ENCODE measurements around the gene CRCP.
"Not testable (repeated sequence)": the region's sequence is repeated elsewhere in the genome, so short reads cannot be mapped to it uniquely, and the experiment has no call there.

CRCP gene

DNA sequence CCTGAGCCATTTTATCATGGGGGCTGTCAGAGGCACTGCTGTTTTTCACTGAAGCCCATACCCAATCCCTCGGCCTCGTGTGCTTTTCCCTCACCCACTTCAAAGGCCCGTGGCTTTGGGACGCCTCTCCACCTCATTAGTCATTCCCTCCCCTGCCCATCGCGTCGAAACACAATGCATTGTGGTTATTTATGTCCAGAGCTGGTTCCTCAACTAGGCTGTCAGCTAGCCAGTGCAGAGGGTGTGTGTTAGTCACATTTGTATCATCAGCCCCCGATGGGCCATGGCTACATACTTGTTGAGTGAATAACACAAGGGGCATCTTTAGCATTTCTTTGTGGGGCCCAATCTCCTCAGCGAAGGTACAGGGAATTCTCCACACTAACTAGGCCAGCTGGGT, 3.8 kb upstream of the CRCP start:
- no peak for DNase-seq

DNA sequence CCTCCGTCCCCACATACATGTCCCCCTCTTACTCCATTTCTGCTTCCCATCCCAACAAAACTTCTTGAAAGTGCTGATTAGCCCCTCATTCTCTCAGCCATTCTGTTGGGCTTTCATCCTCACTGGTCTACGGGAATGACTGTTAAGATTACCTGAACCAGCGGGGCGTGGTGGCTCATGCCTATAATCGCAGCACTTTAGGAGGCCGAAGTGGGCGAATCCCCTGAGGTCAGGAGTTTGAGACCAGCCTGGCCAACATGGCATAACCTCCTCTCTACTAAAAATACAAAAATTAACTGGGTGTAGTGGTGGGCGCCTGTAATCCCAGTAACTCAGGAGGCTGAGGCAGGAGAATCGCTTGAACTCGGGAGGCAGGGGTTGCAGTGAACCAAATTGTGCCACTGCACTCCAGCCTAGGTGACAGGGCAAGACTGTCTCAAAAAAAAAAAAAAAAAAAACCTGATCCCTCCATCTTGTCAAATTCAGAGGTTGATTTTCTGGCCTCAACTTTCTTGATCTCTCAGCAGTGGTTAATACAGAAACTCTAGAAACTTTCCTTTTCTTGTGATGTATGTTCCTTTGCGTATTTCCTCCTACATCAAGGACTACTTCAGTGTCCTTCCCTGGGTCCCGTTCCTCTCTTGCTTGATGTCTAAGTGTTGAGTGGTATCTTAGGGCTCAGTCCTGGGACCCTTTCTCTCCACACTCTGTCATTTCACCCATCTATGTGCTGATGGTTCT, 2.2 kb downstream of the CRCP start:
- DNase-seq = not testable (repeated sequence)

DNA sequence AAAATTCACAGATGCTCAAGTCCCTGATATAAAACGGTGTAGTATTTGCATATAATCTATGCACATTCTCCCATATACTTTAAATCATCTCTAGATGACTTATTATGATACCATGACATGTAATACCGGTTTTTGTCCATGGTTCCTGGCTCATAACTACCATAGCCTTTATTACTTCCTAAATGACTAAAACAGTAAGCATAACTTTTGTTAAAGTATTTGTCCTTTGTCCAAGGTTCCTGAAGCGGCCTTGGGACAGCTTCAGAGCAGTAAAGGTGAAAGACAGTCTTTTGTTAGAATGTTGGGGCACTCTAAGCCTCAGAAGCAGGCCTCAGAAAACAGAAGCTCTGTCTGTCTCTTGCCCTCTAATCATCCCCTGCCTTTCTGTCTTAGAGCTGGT, 4.0 kb downstream of the CRCP start:
- no peak for DNase-seq

DNA sequence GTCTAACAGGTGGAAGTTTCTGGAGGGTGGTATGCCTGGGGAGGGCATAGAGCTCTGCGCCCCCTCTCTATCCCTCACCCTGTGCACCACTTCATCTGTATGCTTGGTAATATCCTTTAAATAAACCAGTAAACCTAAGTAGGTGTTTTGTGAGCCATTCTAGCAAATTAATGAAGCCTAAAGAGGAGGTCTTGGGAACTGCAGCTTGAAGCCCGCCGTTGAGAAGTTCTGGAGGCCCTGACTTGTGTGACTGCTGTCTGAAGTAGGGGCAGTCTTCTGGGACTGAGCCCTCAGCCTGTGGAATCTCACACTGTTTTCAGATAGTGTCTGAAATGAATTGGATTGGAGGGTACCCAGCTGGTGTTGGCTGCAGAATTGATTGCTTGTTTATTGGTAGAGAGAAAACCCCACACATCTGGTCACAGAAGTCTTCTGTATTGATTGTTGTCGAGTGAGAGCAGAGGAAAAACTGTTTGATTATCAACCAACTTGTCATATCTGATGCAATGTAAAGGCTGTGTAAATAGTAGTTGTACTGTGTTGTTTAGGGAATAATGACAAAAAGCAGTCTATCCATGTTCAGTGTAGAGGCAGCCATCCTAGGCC, 4.7 kb downstream of the CRCP start:
- no peak for DNase-seq

DNA sequence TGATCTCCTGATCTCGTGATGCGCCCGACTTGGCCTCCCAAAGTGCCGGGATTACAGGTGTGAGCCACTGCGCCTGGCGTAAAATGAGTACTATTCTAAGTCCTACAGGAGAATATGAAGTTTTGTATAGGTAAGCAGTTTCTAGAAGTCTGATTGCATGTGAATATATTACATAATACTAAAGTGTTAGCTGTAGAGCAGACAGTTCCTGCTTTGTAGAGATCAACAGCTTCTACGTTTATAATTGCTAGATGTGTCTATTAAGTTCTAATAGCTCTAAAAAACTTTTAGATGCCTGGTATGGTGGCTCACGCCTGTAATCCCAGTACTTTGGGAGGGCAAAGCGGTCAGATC, 8.5 kb downstream of the CRCP start:
- no peak for DNase-seq

DNA sequence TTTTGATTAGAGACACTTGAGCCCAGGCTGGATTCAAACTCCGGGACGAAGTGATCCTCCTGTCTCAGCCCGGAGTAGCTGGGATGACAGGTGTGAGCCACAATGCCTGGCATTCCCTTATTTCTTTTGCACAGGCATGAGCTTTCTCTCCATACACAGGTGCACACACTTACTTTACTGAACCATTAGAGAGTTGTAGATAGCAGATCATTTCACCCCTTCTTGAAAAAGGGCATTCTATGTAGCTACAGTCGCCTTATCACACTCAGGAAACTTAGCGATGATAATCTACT, 9.9 kb downstream of the CRCP start:
- DNase-seq = not testable (repeated sequence)

DNA sequence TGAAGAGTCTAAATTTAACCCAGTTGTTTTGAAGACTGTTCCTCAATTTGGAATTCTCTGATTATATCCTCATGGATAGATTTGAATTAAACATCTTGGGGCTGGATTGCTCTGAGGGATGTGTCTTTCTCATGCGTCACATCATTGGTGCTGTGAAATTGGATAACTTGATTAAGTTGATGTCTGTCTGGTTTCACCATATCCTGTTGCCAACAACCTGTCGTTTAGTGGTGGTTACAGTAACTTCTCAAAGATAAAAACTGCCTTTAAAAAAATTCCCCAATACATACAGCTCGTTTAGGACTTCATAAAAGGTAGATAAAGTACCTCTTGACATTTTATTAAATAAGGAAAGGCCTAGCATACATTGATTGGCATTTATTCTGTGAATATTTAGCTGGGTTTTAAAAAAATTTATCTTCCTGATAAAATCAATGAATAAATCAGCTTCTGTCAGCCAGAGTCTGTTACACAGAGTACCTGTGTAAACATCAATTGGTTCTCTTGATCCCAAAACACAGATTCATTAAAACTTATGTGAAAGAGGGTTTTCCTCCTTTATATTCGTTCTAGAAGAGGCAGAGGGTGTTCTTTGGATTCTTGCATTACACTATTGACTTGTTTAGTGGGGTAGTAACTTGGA, 10.5 kb downstream of the CRCP start:
- DNase-seq = no peak

GRCh38 chr7:66125781-66126352, 11.2 kb downstream of the CRCP start:
- not testable (repeated sequence) for DNase-seq

- DNase-seq = not testable (repeated sequence)
Observed at GRCh38 chr7:66127172-66127571, 12.5 kb downstream of the CRCP start.

- no peak for DNase-seq
Observed at GRCh38 chr7:66138994-66139752, 24.5 kb downstream of the CRCP start.

- DNase-seq = no peak
Observed at GRCh38 chr7:66140924-66141323, 26.3 kb downstream of the CRCP start.

- no peak for DNase-seq
Observed at GRCh38 chr7:66142334-66142733, 27.7 kb downstream of the CRCP start.

- DNase-seq = no peak
Observed at GRCh38 chr7:66142996-66143395, 28.3 kb downstream of the CRCP start.

DNA sequence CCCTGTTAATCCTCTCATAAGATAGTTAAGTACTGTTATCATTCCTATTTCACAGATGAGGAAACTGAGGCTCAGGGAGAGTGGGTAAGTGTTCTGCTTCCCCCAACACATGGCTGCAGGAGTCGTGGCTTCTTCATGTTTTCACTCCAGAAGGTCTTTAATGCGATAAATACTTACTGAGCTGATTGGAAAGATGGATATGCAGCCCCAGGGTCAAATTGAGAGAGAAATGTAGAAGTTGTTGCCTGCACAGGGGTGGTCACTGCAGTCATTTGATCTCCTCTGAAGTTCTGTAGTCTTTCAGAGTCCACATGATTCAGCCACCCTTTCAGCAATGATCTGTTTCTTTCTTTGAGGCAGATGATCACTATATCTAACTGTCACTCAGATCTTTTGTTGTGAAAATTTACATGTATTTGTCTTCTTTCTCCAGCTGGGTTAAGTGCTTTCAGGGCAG, 29.3 kb downstream of the CRCP start:
- no peak for DNase-seq

DNA sequence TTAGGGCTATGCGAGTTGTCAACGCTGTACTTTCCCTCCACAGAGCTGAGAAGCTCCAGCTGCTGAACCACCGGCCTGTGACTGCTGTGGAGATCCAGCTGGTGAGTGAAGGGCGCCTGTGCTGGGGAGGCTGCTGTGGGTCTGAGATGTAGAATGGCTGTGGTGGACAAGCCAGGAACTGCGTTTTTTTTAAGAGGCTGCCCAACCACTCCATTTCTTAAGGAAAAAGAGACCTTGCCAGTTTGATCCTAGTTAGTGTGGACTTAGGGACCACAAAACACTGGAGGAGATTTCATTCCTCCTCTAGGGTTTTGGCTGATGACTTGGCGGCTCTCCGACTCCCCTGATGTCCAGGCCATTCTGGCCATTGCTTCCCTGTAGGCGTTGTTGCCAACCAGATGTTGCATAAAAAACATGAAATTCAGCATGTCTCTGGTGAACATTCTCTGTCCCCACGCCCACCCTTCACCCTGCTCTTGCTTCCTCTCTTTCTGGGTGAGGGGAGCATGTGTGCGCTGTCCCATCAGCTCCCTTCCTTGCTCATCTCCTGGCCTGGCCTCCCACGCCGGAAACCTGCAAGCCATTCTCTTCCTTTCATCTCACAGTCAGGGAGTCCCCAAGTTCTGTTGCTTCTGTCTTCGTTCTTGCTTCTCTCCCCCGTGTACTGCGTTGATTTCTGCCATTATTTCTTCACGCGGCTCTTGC, 30.9 kb downstream of the CRCP start:
- no peak for DNase-seq

GRCh38 chr7:66146701-66147100, 32.1 kb downstream of the CRCP start:
- no peak for DNase-seq

DNA sequence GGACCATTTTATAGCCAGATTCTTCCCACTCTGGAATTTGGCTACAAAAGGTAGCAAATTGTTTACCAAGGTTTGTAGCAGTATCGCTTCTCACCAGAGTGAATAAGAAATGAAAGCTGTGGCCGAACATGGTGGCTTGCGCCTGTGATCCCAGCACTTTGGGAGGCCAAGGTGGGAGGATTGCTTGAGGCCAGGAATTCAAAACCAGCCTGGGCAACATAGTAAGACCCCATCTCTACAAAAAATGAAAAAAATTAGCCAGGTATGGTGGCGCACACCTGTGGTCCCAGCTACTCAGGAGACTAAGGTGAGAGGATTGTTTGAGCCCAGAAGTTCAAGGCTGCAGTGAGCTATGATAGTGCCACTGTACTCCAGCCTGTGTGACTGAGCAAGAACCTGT, 33.0 kb downstream of the CRCP start:
- not testable (repeated sequence) for DNase-seq

DNA sequence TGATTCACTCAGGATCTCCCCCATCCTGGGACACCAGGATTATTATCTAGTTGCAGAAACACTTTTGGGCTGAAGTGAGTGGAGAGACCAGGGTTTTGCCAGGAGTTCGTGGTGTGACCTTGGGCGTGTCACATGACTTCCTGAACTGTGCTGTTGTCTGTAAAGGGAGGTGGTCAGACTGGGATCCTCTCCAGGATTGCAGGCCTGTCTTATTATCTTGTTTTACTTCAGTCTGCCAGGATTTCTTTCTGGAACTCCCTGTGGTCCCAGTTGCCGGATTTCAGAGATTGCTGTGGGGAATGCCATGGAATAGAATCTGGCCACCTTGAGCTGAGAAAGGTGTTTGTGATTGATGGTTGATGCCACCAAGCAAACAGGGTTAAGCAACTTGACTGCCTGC, 35.8 kb downstream of the CRCP start:
- no peak for DNase-seq

GRCh38 chr7:66152371-66153191, 37.9 kb downstream of the CRCP start:
- DNase-seq = no peak

- DNase-seq = no peak
Observed at GRCh38 chr7:66153691-66154090, 39.0 kb downstream of the CRCP start.

- not testable (repeated sequence) for DNase-seq
Observed at GRCh38 chr7:66156035-66156434, 41.4 kb downstream of the CRCP start.

DNA sequence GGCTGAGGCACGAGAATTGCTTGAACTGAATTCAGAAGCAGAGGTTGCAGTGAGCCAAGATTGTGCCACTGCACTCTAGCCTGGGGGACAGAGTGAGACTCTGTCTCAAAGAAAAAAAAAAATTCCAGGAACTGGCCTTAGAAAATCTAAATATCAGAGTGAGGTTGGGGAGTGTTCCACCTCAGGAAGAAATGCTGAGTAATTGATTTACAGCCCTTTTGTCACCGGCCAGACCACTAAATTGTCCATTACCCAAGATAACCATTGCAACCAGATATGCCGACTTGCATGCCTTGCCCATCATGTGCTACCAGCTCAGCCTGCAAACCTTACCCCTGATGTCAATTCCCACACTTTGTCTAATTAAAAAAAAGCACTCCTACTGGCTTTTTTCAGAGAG, 42.4 kb downstream of the CRCP start:
- no peak for DNase-seq
